HG03025 (cell line): ENCODE data around the gene KHDRBS2.

Experiments used
- ATAC-seq: cut with Tn5 transposase; IDR thresholded peaks from one replicate; pipeline ENCODE4 v1.9.1; 2021; ENCODE audit warnings: mild to moderate bottlenecking, moderate library complexity; ENCODE audit not compliant: unreplicated experiment, low FRiP score

The KHDRBS2 gene

GRCh38 chr6:62039605-62040004 is 246.4 kb downstream of the KHDRBS2 start:
- no peak for ATAC-seq

GRCh38 chr6:62037445-62037844 is 248.6 kb downstream of the KHDRBS2 start:
- ATAC-seq, result no peak

GRCh38 chr6:62035952-62036351 is 250.1 kb downstream of the KHDRBS2 start:
- ATAC-seq, result no peak

GRCh38 chr6:62013719-62014118 is 272.3 kb downstream of the KHDRBS2 start:
- ATAC-seq, result no peak

- ATAC-seq, result no peak
Measured at GRCh38 chr6:62009445-62009844, 276.6 kb downstream of the KHDRBS2 start.

GRCh38 chr6:61989616-61990015 is 296.4 kb downstream of the KHDRBS2 start:
- ATAC-seq, result no peak

- ATAC-seq, result no peak
Measured at GRCh38 chr6:61980622-61981021, 305.4 kb downstream of the KHDRBS2 start.

GRCh38 chr6:61977947-61978346 is 308.1 kb downstream of the KHDRBS2 start:
- ATAC-seq, result no peak

GRCh38 chr6:61977099-61977498 is 308.9 kb downstream of the KHDRBS2 start:
- no peak for ATAC-seq

GRCh38 chr6:61959196-61959595 is 326.8 kb downstream of the KHDRBS2 start:
- no peak for ATAC-seq

- no peak for ATAC-seq
Measured at GRCh38 chr6:61953851-61954250, 332.2 kb downstream of the KHDRBS2 start.

GRCh38 chr6:61951586-61951985 is 334.4 kb downstream of the KHDRBS2 start:
- ATAC-seq, result no peak

GRCh38 chr6:61950811-61951210 is 335.2 kb downstream of the KHDRBS2 start:
- ATAC-seq, result no peak

GRCh38 chr6:61949971-61950370 is 336.1 kb downstream of the KHDRBS2 start:
- no peak for ATAC-seq

GRCh38 chr6:61949161-61949560 is 336.9 kb downstream of the KHDRBS2 start:
- ATAC-seq, result no peak

- ATAC-seq, result no peak
Measured at GRCh38 chr6:61947311-61947947, 338.6 kb downstream of the KHDRBS2 start.

- no peak for ATAC-seq
Measured at GRCh38 chr6:61940919-61941318, 345.1 kb downstream of the KHDRBS2 start.

- ATAC-seq, result no peak
Measured at GRCh38 chr6:61935242-61935846, 350.7 kb downstream of the KHDRBS2 start.

- ATAC-seq, result no peak
Measured at GRCh38 chr6:61909486-61909885, 376.5 kb downstream of the KHDRBS2 start.

GRCh38 chr6:61901748-61902147 is 384.3 kb downstream of the KHDRBS2 start:
- ATAC-seq, result no peak

- no peak for ATAC-seq
Measured at GRCh38 chr6:61894536-61894935, 391.5 kb downstream of the KHDRBS2 start.

- ATAC-seq, result no peak
Measured at GRCh38 chr6:61887423-61887822, 398.6 kb downstream of the KHDRBS2 start.
